Peyer's patch (tissue), 4 donors: Measurements from ENCODE around the gene BRD3OS.

Source experiments
- POLR2A ChIP-seq, 2 donors: fragments of 450-650 bp; IDR thresholded peaks; one replicate each; pipeline ENCODE4 v1.5.1; 2017; ENCODE audit warnings: antibody characterized with exemption in 2 of 2, mild to moderate bottlenecking in 2 of 2, moderate library complexity in 2 of 2
- TF ChIP-seq, protein P1 (sequence below), 6 experiments: fragments of 450-650 bp in 4 of 6; fragments of 200-600 bp in 2 of 6; sonication (generic) in 1 of 6; IDR thresholded peaks; one replicate each; pipeline ENCODE4 v1.5.1; 2017 to 2019; ENCODE audit warnings: antibody characterized with exemption in 6 of 6, mild to moderate bottlenecking in 3 of 6, moderate library complexity in 1 of 6

DNA sequence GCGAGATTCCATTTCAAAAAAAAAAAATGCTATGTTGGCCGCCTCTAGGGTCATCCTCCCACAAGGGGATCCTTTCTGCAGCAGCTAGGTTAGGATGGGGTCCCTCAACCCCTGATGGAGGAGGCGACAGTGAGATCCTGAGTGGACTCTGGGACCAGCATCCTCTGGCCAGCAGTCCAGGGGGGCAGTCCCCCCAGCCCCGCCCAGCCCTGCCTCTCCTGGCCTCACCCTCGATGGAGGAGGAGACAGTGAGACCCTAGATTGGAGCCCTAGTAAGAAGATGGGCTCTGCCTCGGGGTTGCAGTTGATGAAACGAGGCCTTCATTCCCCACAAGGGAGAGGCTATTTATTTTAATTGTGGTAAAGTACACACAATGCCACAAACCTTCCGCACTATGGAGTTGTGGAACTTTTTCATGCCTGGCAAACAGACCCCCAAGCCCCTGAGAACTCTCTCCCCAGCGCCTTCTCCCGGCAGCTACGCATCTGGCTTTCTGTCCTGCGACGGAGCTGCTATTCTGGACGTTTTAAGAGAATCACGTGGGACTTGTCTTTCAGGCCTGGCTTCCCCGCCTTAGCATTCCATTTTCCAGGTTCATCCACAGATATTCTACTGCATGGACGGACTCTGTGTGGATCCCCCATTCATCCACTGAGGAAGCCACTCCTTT lies 49.0 kb upstream of the BRD3OS start:
- TF ChIP-seq, protein P1, sequence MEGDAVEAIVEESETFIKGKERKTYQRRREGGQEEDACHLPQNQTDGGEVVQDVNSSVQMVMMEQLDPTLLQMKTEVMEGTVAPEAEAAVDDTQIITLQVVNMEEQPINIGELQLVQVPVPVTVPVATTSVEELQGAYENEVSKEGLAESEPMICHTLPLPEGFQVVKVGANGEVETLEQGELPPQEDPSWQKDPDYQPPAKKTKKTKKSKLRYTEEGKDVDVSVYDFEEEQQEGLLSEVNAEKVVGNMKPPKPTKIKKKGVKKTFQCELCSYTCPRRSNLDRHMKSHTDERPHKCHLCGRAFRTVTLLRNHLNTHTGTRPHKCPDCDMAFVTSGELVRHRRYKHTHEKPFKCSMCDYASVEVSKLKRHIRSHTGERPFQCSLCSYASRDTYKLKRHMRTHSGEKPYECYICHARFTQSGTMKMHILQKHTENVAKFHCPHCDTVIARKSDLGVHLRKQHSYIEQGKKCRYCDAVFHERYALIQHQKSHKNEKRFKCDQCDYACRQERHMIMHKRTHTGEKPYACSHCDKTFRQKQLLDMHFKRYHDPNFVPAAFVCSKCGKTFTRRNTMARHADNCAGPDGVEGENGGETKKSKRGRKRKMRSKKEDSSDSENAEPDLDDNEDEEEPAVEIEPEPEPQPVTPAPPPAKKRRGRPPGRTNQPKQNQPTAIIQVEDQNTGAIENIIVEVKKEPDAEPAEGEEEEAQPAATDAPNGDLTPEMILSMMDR (IDR thresholded peaks at IDR 0.05), result no peak
- TF ChIP-seq POLR2A (IDR thresholded peaks at IDR 0.05), result no peak
